IPS-20b (cell line): ENCODE measurements around the gene DISC1.

Source experiments
- H3K27ac ChIP-seq: one replicate; pipeline ENCODE4 v1.5.1; 2013; ENCODE audit warnings: low read length
- H3K27me3 ChIP-seq: 2 replicates; pipeline ENCODE4 v1.6.1; 2013; ENCODE audit warnings: mild to moderate bottlenecking, low read length, inconsistent platforms; ENCODE audit not compliant: insufficient read depth
- H3K36me3 ChIP-seq: 2 replicates; pipeline ENCODE4 v1.6.1; 2013; ENCODE audit warnings: low read depth, mild to moderate bottlenecking, inconsistent platforms, low read length, moderate library complexity; ENCODE audit not compliant: insufficient read depth
- H3K4me1 ChIP-seq: 2 replicates; pipeline ENCODE4 v1.6.1; 2013; ENCODE audit warnings: mild to moderate bottlenecking, control low read depth, inconsistent platforms, low read length, moderate library complexity; ENCODE audit not compliant: insufficient read depth
- H3K4me3 ChIP-seq: 2 replicates; pipeline ENCODE4 v1.5.1; 2013; ENCODE audit warnings: mild to moderate bottlenecking, low read length, inconsistent platforms
- H3K9ac ChIP-seq: 2 replicates; pipeline ENCODE4 v1.6.1; 2013; ENCODE audit warnings: low read depth, mild to moderate bottlenecking, inconsistent platforms, low read length, moderate library complexity
- H3K9me3 ChIP-seq: 2 replicates; pipeline ENCODE4 v1.6.1; 2013; ENCODE audit warnings: mild to moderate bottlenecking, low read depth, low read length, inconsistent platforms; ENCODE audit not compliant: insufficient read depth

Gene DISC1

GRCh38 chr1:231818337-231818736 is 191.7 kb downstream of the DISC1 start:
- no peaks in the 10 kb centered on the region for H3K9me3 ChIP-seq
- no peaks in the 10 kb centered on the region for H3K36me3 ChIP-seq
- H3K27ac ChIP-seq: no peak overlapping the region
- H3K4me3 ChIP-seq: no peak overlapping the region
- no peaks in the 10 kb centered on the region for H3K27me3 ChIP-seq
- H3K9ac ChIP-seq: no peak overlapping the region
- no peaks in the 10 kb centered on the region for H3K4me1 ChIP-seq

DNA sequence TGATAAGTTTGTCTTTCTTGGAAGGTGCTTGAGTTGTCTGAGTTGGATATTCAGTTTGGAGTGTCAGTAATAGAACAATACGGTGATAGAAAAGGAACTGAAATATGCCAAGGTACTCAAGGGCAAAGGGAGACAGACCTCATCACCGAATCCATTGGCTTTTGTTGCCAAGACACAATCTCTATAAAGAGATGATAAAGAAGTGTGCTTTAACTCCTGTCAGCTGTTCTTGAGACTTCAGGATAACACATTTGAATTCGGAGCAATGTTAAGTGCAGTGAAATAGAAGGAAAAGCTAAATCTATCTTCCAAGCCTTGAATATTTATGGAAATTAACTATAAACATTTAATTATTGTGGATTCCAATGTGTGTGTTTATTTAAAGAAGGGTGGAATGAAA is 194.7 kb downstream of the DISC1 start:
- H3K36me3 ChIP-seq: no peaks in the 10 kb centered on the region
- no peaks in the 10 kb centered on the region for H3K9me3 ChIP-seq
- no peaks in the 10 kb centered on the region for H3K4me1 ChIP-seq
- no peak overlapping the region for H3K4me3 ChIP-seq
- no peaks in the 10 kb centered on the region for H3K27me3 ChIP-seq
- H3K27ac ChIP-seq: no peak overlapping the region
- no peak overlapping the region for H3K9ac ChIP-seq

DNA sequence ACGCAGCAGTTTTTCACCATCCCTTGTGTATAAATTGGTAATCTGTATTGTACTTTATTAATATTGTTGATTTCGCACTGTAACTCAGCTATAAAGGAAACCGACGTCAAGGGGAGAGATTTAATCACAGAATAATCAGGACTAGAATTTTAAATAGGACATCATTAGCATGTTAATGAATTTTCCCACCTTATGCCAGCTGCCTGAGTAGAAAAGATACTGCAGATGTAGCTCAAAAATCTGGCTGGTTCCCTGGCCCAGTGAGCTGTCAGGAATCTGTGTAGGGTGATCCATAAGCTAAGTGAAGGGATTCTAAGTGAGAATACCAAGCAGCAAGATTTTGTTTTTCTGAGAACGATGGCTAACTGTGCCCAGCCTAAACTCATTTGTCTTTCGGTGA is 195.5 kb downstream of the DISC1 start:
- no peak overlapping the region for H3K27ac ChIP-seq
- H3K9me3 ChIP-seq: no peaks in the 10 kb centered on the region
- H3K36me3 ChIP-seq: no peaks in the 10 kb centered on the region
- H3K4me1 ChIP-seq: no peaks in the 10 kb centered on the region
- no peak overlapping the region for H3K9ac ChIP-seq
- no peaks in the 10 kb centered on the region for H3K27me3 ChIP-seq
- no peak overlapping the region for H3K4me3 ChIP-seq

- H3K4me3 ChIP-seq: no peak overlapping the region
- H3K27ac ChIP-seq: no peak overlapping the region
- H3K9me3 ChIP-seq: no peaks in the 10 kb centered on the region
- H3K27me3 ChIP-seq: no peaks in the 10 kb centered on the region
- no peak overlapping the region for H3K9ac ChIP-seq
- no peaks in the 10 kb centered on the region for H3K4me1 ChIP-seq
- no peaks in the 10 kb centered on the region for H3K36me3 ChIP-seq
These were observed 200.0 kb downstream of the DISC1 start for GRCh38 chr1:231826566-231826965.

DNA sequence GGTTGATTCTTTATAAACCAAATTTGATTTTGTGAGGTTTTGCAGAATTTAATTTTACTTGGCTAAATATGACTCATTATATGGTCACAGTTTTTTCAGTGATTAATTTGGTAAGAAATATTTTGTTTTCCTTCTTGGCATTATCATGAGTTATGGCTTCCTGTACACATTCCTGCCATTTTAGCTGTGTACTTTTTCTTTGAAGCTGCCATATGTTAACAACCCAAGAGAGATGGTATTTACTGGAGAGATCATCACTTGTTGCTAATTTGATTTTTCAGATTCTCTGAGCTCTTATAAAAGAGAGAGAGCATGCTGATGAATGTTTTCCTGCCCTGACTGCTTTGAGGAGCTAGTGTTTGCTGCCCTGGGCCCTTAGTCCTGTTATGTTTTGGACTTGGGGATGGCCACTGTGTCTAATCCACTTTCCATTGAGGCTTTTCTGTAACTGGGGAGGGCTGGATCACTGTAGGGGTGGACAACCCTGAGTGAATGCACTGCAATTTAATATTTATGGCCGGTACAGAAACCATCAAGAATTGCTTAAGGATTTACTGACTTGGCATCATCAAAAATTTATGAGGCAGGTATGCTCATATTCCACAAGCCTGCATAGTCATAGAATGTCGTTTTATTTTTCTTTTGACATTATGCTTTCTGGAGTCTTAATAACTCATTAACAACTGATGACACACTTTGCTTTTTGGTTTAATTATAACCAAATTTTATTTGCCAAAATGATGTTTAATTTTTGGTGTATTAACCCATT is 200.9 kb downstream of the DISC1 start:
- Histone ChIP-seq H3K4me3 (no peak overlapping the region), H3K4me1 (no peaks in the 10 kb centered on the region), H3K36me3 (no peaks in the 10 kb centered on the region), H3K27me3 (no peaks in the 10 kb centered on the region), H3K9ac (no peak overlapping the region), H3K9me3 (no peaks in the 10 kb centered on the region), H3K27ac (no peak overlapping the region)

DNA sequence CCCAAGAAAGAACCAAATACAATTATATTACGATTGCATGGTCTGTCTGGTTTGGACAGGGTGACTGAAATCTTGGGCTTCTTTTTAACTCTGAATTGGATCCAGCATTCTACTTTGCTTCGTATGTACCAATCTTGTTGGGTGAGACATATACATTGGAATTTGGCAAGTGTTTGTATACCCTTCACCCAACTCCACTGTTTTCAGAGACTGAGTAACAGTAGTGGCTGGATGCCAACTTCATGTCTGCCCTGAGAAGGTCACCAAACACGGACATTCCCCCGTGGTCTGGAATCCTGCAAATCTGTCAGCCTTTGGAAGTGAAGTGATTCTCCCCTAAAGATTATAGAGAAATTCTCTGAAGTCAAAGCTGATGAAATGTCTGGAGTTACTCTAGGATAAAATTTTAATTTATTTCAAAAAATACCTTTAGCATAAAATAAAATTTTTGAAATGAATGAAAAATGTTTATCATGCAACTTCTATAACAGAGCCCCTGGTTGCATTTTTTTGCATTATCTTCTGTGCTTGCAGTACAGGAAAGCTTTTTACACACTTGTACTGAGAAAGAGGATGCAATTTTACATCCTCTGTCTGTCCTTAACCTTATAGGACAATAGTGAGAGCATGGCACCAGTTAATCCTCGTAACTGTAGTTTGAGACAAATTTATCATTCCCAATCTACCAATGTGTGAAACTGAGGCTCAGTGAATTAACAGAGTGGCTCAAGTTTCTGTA is 201.8 kb downstream of the DISC1 start:
- no peak overlapping the region for H3K9ac ChIP-seq
- no peaks in the 10 kb centered on the region for H3K36me3 ChIP-seq
- H3K27me3 ChIP-seq: no peaks in the 10 kb centered on the region
- no peaks in the 10 kb centered on the region for H3K9me3 ChIP-seq
- H3K4me3 ChIP-seq: no peak overlapping the region
- no peak overlapping the region for H3K27ac ChIP-seq
- H3K4me1 ChIP-seq: no peaks in the 10 kb centered on the region

GRCh38 chr1:231829332-231829731 is 202.7 kb downstream of the DISC1 start:
- Histone ChIP-seq H3K9ac (no peak overlapping the region), H3K36me3 (no peaks in the 10 kb centered on the region), H3K9me3 (no peaks in the 10 kb centered on the region), H3K27me3 (no peaks in the 10 kb centered on the region), H3K27ac (no peak overlapping the region), H3K4me3 (no peak overlapping the region), H3K4me1 (no peaks in the 10 kb centered on the region)

- H3K36me3 ChIP-seq: no peaks in the 10 kb centered on the region
- no peak overlapping the region for H3K9ac ChIP-seq
- no peaks in the 10 kb centered on the region for H3K4me1 ChIP-seq
- H3K9me3 ChIP-seq: no peaks in the 10 kb centered on the region
- H3K4me3 ChIP-seq: no peak overlapping the region
- no peaks in the 10 kb centered on the region for H3K27me3 ChIP-seq
- no peak overlapping the region for H3K27ac ChIP-seq
These were observed 209.8 kb downstream of the DISC1 start for GRCh38 chr1:231836227-231836893.

DNA sequence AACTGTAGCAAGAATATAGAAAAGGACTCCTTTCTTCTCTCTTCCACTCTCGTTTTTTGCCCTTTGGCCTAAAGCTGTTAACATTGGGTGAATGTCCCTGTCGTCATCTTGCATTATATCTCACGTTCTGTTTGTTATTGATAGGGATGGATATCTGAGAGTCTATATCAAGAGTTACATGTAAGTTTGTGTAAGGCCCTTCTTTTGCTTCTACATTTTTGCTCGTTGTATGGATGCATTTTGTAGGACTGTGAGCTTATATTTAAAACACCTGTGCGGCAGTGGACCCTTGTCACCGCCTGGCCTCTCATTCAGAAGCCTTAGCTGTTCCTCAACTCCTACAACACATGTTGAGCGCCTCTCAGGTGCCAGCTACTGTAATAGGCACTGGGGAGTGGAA is 211.9 kb downstream of the DISC1 start:
- Histone ChIP-seq H3K9me3 (no peaks in the 10 kb centered on the region), H3K36me3 (no peaks in the 10 kb centered on the region)

DNA sequence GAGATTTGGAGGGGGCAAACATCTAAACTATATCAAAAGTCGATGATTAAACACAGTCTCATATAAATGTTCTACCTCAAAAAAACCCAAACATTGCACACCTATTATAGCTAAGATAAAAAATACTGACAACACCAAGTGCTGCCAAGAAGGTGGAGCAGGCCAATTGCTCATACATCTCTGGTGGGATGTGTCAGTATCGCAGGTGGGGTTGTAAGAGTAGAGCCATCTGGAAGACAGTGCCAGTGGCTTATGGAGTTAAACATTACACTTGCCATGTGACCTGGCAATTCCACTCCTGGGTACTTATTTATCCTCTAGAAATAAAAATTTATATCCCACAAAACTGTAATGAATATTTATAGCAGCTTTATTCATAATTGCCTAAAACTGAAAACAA is 213.4 kb downstream of the DISC1 start:
- Histone ChIP-seq H3K4me3 (no peak overlapping the region), H3K27me3 (no peaks in the 10 kb centered on the region), H3K36me3 (no peaks in the 10 kb centered on the region), H3K27ac (no peak overlapping the region), H3K9me3 (no peaks in the 10 kb centered on the region), H3K9ac (no peak overlapping the region), H3K4me1 (no peaks in the 10 kb centered on the region)

More for the DNA sequence above, 211.9 kb downstream of the DISC1 start:
- Histone ChIP-seq H3K27ac (no peak overlapping the region), H3K9ac (no peak overlapping the region), H3K4me3 (no peak overlapping the region), H3K27me3 (no peaks in the 10 kb centered on the region), H3K4me1 (no peaks in the 10 kb centered on the region)

DNA sequence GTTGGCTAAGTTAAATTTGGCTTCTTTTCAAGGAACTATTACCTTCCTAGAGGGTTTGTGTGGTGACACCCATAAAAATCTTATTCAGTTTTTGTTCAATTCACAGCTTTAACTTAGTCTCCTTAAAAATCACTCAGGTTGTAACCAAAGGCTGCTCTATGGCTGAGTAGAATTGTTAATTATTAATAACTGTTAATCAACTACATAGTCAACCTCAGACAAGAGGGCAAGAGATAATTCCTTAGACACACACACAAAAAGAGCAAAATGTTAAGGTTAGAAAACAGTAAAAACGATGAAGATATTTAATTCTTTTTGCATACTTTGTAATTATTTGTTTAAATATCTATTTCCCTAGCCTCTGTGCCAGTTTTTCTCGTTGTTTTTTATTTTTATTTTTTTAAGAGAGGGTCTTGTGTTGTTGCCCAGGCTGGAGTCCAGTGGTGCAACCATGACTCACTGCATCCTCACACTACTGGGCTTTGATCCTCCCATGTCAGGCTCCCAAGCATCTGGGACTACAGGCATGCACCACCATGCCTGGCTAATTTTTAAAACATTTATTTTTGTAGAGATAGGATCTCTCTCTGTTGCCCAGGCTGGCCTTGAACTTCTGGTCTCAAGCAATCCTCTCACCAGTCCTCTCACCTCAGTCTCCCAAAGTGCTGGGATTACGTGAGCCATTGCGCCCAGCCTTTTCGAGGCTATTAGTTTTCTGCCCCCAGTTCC is 215.2 kb downstream of the DISC1 start:
- Histone ChIP-seq H3K9me3 (no peaks in the 10 kb centered on the region), H3K4me3 (no peak overlapping the region), H3K36me3 (no peaks in the 10 kb centered on the region), H3K4me1 (no peaks in the 10 kb centered on the region), H3K27me3 (no peaks in the 10 kb centered on the region), H3K27ac (no peak overlapping the region), H3K9ac (no peak overlapping the region)
